DOHH2 (cell line): Measurements from ENCODE around the gene GPRC5C.

Experiments used
- CTCF ChIP-seq: fragments of 200-600 bp; sonication (generic); IDR thresholded peaks from one replicate; pipeline ENCODE4 v1.5.1; 2014; ENCODE audit warnings: antibody characterized with exemption, mild to moderate bottlenecking, low read depth, low read length; ENCODE audit not compliant: poor library complexity, severe bottlenecking
- EZH2phosphoT487 ChIP-seq: fragments of 200-600 bp; sonication (generic); IDR thresholded peaks from 2 replicates; pipeline ENCODE4 v1.6.1; 2017; ENCODE audit warnings: borderline replicate concordance, mild to moderate bottlenecking, antibody characterized with exemption, low read length, moderate library complexity, mixed read lengths

DNA sequence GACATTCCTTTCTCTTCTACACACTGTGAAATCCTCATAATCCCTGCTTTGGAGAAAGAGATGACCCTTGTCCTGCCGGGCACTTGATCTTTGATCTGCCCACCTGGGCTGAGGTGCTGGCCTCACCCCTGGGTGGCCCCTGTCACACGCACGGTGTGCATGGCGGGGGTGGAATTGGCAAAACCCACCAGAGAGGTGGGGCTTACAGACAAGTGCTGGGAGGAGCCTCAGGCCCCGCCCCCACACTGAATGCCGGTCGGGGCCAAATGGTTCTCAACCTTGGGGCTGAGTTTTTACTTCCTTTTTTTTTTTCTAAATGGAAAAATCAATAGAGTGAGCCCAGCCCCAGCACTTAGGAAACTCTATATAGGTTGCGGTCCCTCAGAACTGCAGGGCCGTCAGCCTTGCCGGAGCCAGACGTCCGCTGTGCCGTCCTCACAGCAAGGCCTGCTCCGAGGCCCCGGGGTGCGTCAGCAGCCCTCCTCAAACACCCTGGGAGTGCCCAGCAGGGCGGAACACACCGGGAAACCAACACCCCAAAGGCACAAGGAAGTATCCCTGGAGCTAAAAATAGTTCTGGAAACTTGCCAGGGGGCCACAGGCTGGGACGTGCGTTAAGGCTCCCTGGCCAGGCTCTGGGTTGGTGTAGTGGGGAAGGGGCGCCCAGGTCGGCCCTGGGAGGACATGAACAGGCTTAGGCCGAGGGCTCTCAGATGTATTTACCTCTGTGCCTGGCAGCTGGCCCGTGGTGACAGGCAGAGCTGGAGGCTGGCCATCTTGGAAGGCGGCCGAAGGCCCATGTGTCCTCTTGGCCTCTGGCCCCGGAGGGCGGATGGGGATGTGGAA lies 11.0 kb downstream of the GPRC5C start:
- TF ChIP-seq CTCF (no peak), EZH2phosphoT487 (no peak)
